ENCODE measurements around the gene CYB5A.

Gene CYB5A

DNA sequence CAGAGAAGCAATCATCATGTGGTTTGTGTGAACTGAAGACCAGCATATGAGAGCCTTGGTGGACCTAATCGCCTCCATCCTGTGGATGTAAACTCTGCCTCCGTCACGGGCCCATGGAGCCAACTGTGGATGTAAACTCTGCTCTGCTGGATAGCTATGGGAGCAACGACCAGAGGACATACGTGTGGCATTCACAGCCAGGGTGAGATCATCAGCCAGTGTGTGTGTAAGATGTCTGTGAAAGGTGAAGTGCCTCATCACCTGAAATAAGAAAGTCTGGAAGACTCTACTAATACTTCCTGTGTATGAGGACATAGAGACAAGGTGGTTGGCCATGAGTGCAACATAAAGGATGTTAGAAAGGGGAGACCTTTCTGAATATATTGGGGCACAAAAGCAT is 63.5 kb downstream of the CYB5A start:
- H3K36me3 Mint-ChIP-seq (ENCODE audit: low read depth) = no peaks in the 10 kb centered on the region
- H3K4me3 Mint-ChIP-seq = no peak overlapping the region
- no peaks in the 10 kb centered on the region for H3K9me3 Mint-ChIP-seq
- no peak for TF ChIP-seq CTCF (IDR thresholded peaks at IDR 0.05; ENCODE audit: unreplicated experiment in 3 of 3)
- no peaks in the 10 kb centered on the region for H3K4me1 Mint-ChIP-seq
- no peak overlapping the region for H3K27ac Mint-ChIP-seq
- H3K27me3 Mint-ChIP-seq (ENCODE audit: low read depth) = no peaks in the 10 kb centered on the region

GRCh38 chr18:74226666-74227065 is 65.1 kb downstream of the CYB5A start:
- Mint-ChIP-seq H3K9me3 (no peaks in the 10 kb centered on the region), H3K4me1 (no peaks in the 10 kb centered on the region), H3K36me3 (ENCODE audit: low read depth) (no peaks in the 10 kb centered on the region), H3K27me3 (ENCODE audit: low read depth) (no peaks in the 10 kb centered on the region), H3K27ac (no peak overlapping the region), H3K4me3 (no peak overlapping the region)
- no peak for TF ChIP-seq CTCF (IDR thresholded peaks at IDR 0.05; ENCODE audit: unreplicated experiment in 3 of 3)

- no peak for TF ChIP-seq CTCF (IDR thresholded peaks at IDR 0.05; ENCODE audit: unreplicated experiment in 3 of 3)
- Mint-ChIP-seq H3K4me1 (no peaks in the 10 kb centered on the region), H3K27me3 (ENCODE audit: low read depth) (no peaks in the 10 kb centered on the region), H3K36me3 (ENCODE audit: low read depth) (no peaks in the 10 kb centered on the region), H3K4me3 (no peak overlapping the region), H3K27ac (no peak overlapping the region), H3K9me3 (no peaks in the 10 kb centered on the region)
Observed at GRCh38 chr18:74226156-74226555, 65.6 kb downstream of the CYB5A start.

GRCh38 chr18:74225193-74225840 is 66.4 kb downstream of the CYB5A start:
- Mint-ChIP-seq H3K4me1 (no peaks in the 10 kb centered on the region), H3K4me3 (no peak overlapping the region), H3K36me3 (ENCODE audit: low read depth) (no peaks in the 10 kb centered on the region), H3K27me3 (ENCODE audit: low read depth) (no peaks in the 10 kb centered on the region), H3K27ac (no peak overlapping the region), H3K9me3 (no peaks in the 10 kb centered on the region)
- TF ChIP-seq CTCF (IDR thresholded peaks at IDR 0.05; ENCODE audit: unreplicated experiment in 3 of 3) = no peak

DNA sequence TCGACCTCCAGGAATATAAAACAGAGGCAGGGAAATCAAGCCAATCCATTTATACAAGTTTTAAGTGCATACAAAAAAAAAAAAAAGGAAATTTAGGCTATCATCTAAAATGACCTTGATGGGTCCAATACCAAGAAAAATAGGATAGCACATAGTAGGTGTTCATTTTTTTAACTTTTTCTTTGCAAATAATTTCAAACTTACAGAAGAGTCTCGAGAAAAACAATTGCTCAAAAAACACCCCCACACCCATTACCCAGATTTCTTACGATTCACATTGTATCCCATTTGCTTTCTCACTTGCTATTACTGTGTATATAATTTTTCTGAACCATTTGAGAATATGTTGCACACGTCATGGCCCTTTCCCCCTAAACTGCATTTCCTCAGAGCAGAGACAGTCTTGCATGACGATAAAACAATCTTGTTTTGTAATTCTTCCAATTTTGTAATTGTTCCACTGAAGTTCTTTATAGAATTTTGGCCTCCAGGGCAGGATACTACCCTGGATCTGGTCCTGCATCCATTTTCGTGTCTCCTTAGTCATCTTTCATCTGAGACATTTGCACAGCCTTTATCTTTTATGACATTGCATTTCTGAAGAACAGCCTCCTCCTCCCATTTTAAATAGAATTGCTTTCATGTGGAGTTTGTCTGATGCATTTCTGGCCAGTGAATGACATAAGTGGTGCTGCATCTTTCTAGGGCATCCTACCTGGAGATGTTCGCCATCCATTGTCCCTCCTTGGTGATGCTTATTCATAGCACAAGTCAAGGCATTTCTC is 68.9 kb downstream of the CYB5A start:
- no peak overlapping the region for H3K4me3 Mint-ChIP-seq
- no peaks in the 10 kb centered on the region for H3K9me3 Mint-ChIP-seq
- no peaks in the 10 kb centered on the region for H3K27me3 Mint-ChIP-seq (ENCODE audit: low read depth)
- no peak overlapping the region for H3K27ac Mint-ChIP-seq
- TF ChIP-seq CTCF (IDR thresholded peaks at IDR 0.05; ENCODE audit: unreplicated experiment in 3 of 3) = no peak
- H3K36me3 Mint-ChIP-seq (ENCODE audit: low read depth) = no peaks in the 10 kb centered on the region
- H3K4me1 Mint-ChIP-seq = no peaks in the 10 kb centered on the region

DNA sequence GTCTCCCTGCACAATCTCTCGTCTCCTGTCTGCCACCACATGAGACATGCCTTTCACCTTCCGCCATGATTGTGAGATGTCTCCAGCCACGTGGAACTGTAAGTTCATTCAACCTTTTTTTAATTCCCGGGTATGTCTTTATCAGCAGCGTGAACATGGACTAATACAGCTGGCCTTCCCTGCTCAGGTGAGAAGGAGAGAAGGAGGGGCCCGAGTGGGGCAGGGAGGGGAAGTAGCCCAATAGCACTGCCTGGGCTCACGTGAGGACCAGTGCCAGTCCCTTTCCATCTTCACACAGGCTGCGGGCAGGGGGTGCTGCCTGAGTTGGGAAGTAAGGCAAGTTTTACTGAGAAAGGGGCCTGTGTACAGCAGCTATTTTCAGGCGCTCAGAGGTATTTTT is 70.7 kb downstream of the CYB5A start:
- no peak for TF ChIP-seq CTCF (IDR thresholded peaks at IDR 0.05; ENCODE audit: unreplicated experiment in 3 of 3)
- Mint-ChIP-seq H3K36me3 (ENCODE audit: low read depth) (no peaks in the 10 kb centered on the region), H3K4me3 (no peak overlapping the region), H3K27ac (no peak overlapping the region), H3K4me1 (no peaks in the 10 kb centered on the region), H3K9me3 (no peaks in the 10 kb centered on the region), H3K27me3 (ENCODE audit: low read depth) (no peaks in the 10 kb centered on the region)
